Measurements from ENCODE around the gene PROS1. TPM values are rescaled to one million over a fixed set of nuclear protein-coding genes. Genes with fewer than 3 reads are reported as not detected.
"Not testable (repeated sequence)": the region's sequence is repeated elsewhere in the genome, so short reads cannot be mapped to it uniquely, and the experiment has no call there.

The PROS1 gene
- total and polyA plus RNA-seq, 2 donors (not counting 1 experiment from before 2014, with no cell fraction given), result 0.03 TPM; not detected in 1

DNA sequence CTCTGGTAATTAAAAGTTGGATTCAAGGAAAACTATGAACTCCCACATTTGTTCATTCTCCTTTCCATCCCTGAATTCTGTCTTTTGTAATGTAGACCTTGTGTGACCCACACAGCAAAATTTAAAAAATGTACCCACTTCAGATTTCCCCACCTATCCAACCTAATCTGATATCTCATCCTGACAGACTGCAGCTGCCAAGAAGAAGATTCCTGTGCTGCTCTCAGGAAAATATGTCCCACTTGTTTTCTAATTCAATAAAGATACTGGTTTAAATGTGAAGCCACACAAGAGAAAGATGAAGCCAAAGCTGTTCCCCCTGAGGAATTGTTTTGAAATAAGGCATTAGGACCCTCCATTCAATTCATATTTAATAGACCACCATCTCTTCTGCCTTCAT lies 100.3 kb downstream of the PROS1 start:
- not testable (repeated sequence) for H3K9me3 ChIP-seq (ENCODE audit: control extremely low read depth in 1 of 3, control insufficient read depth in 2 of 3, insufficient read depth in 1 of 3, low read length in 2 of 3); H3K4me3 ChIP-seq (ENCODE audit: control extremely low read depth in 1 of 5, extremely low read depth in 1 of 5, insufficient read depth in 1 of 5, low read depth in 2 of 5, low read length in 4 of 5); H3K4me2 ChIP-seq (replicated peaks; ENCODE audit: low read depth, low read length, poor library complexity, severe bottlenecking)

DNA sequence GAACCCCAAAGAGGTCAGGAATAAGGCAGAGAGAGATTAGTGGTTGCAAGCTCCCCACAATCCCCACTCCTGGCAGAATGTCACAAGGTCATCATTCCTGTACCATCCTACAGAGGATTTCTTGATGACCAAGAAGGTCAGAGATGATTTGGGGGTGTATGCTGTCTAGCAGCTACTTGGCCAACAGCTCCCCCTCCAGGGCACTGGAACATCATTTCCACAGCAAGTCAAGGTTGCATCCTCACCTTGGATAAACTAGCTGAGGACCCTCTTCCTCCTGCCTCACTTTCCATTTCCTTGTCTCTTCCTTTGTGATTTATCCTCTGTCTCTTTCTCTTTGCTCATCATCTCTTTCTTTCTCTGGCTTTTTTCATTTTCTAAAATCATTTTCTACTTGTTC lies 106.3 kb downstream of the PROS1 start:
- CTCF ChIA-PET, result no interaction called here
- H3K9ac ChIP-seq (ENCODE audit: low read length), result no peak overlapping the region
- Mint-ChIP-seq H3K4me1 (no peaks in the 10 kb centered on the region), H3K4me3 (no peak overlapping the region), H3K27ac (no peak overlapping the region), H3K27me3 (no peaks in the 10 kb centered on the region), H3K9me3 (ENCODE audit: insufficient read depth) (no peaks in the 10 kb centered on the region)
- H3K79me2 ChIP-seq (ENCODE audit: control insufficient read depth, insufficient read depth, low read length), result no peaks in the 10 kb centered on the region
- ATAC-seq (ENCODE audit: low read depth), result no peak
- no peaks in the 10 kb centered on the region for H4K20me1 ChIP-seq (ENCODE audit: control insufficient read depth, insufficient read depth, low read length, poor library complexity, severe bottlenecking)
- no peak overlapping the region for H2AFZ ChIP-seq (ENCODE audit: insufficient read depth, low read depth, low read length, poor library complexity, severe bottlenecking)
- TF ChIP-seq, protein P1, sequence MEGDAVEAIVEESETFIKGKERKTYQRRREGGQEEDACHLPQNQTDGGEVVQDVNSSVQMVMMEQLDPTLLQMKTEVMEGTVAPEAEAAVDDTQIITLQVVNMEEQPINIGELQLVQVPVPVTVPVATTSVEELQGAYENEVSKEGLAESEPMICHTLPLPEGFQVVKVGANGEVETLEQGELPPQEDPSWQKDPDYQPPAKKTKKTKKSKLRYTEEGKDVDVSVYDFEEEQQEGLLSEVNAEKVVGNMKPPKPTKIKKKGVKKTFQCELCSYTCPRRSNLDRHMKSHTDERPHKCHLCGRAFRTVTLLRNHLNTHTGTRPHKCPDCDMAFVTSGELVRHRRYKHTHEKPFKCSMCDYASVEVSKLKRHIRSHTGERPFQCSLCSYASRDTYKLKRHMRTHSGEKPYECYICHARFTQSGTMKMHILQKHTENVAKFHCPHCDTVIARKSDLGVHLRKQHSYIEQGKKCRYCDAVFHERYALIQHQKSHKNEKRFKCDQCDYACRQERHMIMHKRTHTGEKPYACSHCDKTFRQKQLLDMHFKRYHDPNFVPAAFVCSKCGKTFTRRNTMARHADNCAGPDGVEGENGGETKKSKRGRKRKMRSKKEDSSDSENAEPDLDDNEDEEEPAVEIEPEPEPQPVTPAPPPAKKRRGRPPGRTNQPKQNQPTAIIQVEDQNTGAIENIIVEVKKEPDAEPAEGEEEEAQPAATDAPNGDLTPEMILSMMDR (IDR thresholded peaks at IDR 0.05), result no peak
- no peak for TF ChIP-seq EZH2 (IDR thresholded peaks at IDR 0.05; ENCODE audit: borderline replicate concordance, insufficient read depth, low read depth, low read length, poor library complexity, severe bottlenecking)
- no peak for DNase-seq
- no peak overlapping the region for H3K4me2 ChIP-seq (replicated peaks; ENCODE audit: low read depth, low read length, poor library complexity, severe bottlenecking)
- intact Hi-C loops (cut with micrococcal nuclease), result no loop called here
- H3K27me3 ChIP-seq (replicated peaks in 1 of 4; ENCODE audit: control extremely low read depth in 1 of 4, control insufficient read depth in 3 of 4, insufficient read depth in 4 of 4, low read length in 3 of 4), result no peaks in the 10 kb centered on the region
- no peaks in the 10 kb centered on the region for H3K4me1 ChIP-seq (ENCODE audit: control insufficient read depth in 2 of 2, insufficient read depth in 2 of 2, low read length in 2 of 2)
- POLR2A ChIA-PET, result no interaction called here
- no peak overlapping the region for H3K27ac ChIP-seq (ENCODE audit: low read length in 2 of 2)
- no peaks in the 10 kb centered on the region for H3K36me3 ChIP-seq (replicated peaks in 1 of 2; ENCODE audit: control extremely low read depth in 1 of 2, control insufficient read depth in 1 of 2, extremely low read depth in 1 of 2, insufficient read depth in 2 of 2, low read length in 1 of 2)
- no peak overlapping the region for H3K4me3 ChIP-seq (ENCODE audit: control extremely low read depth in 1 of 5, extremely low read depth in 1 of 5, insufficient read depth in 1 of 5, low read depth in 2 of 5, low read length in 4 of 5)
- H3K9me3 ChIP-seq (ENCODE audit: control extremely low read depth in 1 of 3, control insufficient read depth in 2 of 3, insufficient read depth in 1 of 3, low read length in 2 of 3), result peaks cover 0 to 3% (median 3%) of the 10 kb centered on the region in 3 donors

More for the DNA sequence above, 100.3 kb downstream of the PROS1 start:
- H3K4me3 Mint-ChIP-seq; H4K20me1 ChIP-seq (ENCODE audit: control insufficient read depth, insufficient read depth, low read length, poor library complexity, severe bottlenecking); ATAC-seq (ENCODE audit: low read depth); H3K27ac Mint-ChIP-seq; H3K4me1 Mint-ChIP-seq; DNase-seq; H3K27ac ChIP-seq (ENCODE audit: low read length in 2 of 2); H3K9me3 Mint-ChIP-seq (ENCODE audit: insufficient read depth); H2AFZ ChIP-seq (ENCODE audit: insufficient read depth, low read depth, low read length, poor library complexity, severe bottlenecking); H3K9ac ChIP-seq (ENCODE audit: low read length); H3K27me3 ChIP-seq (replicated peaks in 1 of 4; ENCODE audit: control extremely low read depth in 1 of 4, control insufficient read depth in 3 of 4, insufficient read depth in 4 of 4, low read length in 3 of 4); H3K79me2 ChIP-seq (ENCODE audit: control insufficient read depth, insufficient read depth, low read length); H3K4me1 ChIP-seq (ENCODE audit: control insufficient read depth in 2 of 2, insufficient read depth in 2 of 2, low read length in 2 of 2); H3K27me3 Mint-ChIP-seq; H3K36me3 ChIP-seq (replicated peaks in 1 of 2; ENCODE audit: control extremely low read depth in 1 of 2, control insufficient read depth in 1 of 2, extremely low read depth in 1 of 2, insufficient read depth in 2 of 2, low read length in 1 of 2); POLR2A ChIA-PET; CTCF ChIA-PET; intact Hi-C loops (cut with micrococcal nuclease): not testable (repeated sequence)
